GM19023 (cell line): ENCODE measurements around the gene ADAM23.

ENCODE experiments used
- ATAC-seq: cut with Tn5 transposase; IDR thresholded peaks from one replicate; pipeline ENCODE4 v1.9.1; 2021; ENCODE audit warnings: mild to moderate bottlenecking, moderate library complexity; ENCODE audit not compliant: unreplicated experiment

Gene ADAM23

DNA sequence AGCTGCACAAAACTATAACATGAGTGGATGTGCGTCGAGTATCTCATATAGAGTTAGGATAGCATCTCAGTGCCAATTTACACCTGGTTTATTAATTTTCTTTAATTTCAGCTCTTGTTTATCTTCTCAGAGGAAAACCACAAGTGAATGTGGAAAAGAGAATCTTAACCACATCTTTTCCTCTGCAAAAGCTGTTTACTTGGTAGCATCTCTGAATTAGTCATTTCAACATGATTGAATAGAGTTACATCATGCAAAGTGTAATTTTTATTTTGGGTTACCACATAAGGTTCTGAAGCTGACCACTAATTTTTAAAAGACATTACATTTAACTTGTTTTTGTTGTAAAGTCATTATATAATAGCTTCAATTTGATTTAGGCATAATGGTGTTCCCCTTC is 115.2 kb downstream of the ADAM23 start:
- ATAC-seq: no peak

DNA sequence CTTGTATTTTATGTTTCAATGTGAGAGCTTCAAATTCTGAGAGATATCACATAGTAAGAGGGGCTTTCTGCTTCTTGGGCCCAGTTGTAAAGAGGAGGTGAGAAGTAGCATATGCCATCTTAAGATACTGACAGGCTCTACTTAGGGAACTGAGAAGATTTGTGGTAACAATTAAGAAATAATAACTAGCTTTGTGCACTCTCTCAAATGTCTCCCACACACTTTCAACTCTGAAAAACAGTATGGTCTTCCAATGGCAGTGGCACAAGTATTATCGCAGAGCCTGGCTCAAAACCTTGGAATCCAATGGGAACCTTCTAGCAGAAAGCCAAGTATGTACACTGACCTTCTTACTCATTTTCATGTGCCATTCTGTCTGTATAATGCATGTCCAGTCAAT is 118.6 kb downstream of the ADAM23 start:
- ATAC-seq: no peak

DNA sequence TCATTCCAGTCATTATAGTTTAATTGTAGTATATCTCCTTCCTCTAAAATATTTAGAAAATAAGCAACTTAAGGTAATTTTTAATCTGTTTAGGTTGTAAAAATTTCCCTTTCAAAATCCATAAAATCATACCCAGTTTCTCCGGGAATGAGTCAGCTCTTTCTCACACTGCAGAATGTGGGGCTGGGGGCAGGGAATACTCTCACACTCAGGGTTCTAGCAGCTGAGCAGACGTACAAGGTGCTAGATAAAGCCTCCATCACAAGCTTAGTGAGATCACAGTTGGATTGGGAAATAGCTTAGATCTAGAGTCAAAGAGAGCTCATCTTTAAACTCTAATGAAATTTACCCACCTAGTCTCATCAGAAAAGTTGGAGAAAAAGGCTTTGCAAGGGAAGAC is 119.0 kb downstream of the ADAM23 start:
- ATAC-seq: no peak

DNA sequence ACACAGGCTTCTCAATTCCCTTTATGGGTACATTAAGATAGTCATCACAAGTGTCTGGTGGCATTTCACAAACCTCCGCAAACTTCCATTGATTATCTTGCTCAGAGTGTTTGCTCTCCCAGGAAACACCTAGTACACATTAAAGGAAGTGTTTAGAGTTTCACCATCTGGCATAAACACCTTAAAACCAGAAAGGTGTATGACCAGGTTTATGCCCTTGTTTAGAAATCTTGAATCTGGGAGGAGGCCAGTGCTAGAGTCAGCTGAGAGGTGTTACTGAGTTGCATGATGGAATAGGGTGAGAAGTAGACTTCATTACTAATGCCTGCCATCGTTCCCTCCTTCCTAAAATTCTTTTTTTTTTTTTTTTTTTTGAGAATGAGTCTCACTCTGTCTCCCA is 120.0 kb downstream of the ADAM23 start:
- ATAC-seq: no peak

DNA sequence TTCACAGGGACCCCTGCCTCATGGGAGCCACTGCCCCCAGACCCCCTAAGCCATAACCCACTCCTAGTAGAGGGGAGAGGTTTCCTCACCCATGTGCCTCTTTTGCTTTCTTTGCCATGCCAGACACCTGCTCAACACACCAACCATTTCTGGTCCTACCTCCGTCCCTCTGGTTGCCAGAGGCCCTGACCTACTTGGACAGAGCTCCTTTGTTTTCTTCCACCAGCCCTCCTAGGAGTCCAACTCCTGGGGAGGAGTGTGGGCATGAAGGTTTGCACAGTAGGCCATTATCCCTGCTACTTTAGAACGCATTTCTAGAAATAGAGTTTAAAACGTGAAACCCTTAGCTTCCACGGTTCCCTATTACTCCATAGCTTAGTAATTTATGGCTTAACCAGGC is 122.3 kb downstream of the ADAM23 start:
- ATAC-seq: no peak

DNA sequence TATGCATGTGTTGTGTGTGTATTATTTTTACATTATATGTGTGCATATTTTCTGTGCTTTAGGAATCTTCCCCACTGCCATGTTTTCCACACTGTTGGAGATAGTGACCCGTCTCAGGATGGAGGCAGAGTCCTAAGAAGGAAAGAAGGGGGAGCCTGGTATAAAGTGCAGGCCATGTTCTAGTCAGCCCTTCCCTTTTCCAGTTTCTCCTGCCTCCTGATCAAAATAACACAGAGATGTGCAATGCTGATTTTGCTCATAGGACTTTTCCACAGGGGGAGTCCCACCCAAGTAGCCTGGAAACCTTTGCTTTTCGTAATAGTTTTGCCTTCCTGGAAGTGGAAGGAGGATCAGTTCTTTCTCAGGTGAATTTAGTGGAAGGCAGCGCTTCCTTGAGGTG is 126.1 kb downstream of the ADAM23 start:
- no peak for ATAC-seq

DNA sequence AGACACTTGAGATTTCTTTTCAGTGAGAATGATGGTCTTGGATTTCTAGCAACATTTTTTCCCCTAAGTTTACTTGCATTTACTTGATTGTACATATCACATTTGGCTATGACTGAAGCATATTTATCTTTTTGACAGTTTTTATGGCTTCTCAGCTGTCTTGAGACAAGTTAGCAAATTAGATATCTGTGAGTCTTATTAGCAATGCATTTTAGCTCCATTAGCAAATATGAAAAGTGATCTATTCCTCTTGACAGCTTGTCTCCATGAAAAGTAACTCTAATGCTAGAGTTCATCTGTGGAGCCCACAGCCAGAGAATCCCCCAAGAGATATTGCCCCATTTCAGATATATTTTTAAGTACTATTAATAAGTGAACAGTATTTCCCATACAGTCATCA is 126.9 kb downstream of the ADAM23 start:
- ATAC-seq: no peak

DNA sequence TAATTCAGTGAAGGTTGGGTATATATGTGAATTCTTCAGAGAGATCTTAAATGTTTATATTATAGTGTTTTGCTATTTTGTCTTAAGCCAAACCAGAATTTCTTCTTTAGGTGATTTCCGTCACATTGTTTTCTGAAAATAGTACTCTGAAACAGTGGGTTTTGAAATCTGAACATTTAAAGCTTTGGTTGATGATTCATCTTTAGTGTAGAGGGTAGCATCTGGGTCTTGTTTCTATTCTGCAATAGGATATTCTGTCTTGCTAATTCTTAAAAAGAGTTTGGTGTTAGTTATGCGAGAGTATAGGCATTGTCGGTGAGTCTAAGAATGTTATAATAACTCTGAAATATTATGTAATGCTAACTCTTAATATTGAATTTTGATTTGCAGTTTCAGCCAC is 129.4 kb downstream of the ADAM23 start:
- ATAC-seq: no peak

DNA sequence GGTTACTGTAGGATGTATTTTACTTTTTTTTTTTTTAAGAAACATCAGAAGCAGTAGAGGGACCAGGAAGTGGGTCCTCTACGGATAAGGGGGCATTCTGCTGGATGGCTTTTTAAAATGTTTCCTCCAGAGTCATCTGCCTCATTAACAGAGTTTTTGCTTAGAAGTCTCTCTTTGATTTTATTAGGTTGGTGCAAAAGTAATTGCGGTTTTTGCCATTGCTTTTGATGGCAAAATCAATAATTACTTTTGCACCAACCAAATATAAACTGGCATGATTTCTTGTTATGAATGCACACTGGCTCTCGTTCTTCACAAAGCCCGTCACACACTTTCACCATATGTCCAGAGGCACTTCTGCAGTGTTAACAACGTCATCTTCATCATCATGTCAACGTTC is 130.5 kb downstream of the ADAM23 start:
- no peak for ATAC-seq

DNA sequence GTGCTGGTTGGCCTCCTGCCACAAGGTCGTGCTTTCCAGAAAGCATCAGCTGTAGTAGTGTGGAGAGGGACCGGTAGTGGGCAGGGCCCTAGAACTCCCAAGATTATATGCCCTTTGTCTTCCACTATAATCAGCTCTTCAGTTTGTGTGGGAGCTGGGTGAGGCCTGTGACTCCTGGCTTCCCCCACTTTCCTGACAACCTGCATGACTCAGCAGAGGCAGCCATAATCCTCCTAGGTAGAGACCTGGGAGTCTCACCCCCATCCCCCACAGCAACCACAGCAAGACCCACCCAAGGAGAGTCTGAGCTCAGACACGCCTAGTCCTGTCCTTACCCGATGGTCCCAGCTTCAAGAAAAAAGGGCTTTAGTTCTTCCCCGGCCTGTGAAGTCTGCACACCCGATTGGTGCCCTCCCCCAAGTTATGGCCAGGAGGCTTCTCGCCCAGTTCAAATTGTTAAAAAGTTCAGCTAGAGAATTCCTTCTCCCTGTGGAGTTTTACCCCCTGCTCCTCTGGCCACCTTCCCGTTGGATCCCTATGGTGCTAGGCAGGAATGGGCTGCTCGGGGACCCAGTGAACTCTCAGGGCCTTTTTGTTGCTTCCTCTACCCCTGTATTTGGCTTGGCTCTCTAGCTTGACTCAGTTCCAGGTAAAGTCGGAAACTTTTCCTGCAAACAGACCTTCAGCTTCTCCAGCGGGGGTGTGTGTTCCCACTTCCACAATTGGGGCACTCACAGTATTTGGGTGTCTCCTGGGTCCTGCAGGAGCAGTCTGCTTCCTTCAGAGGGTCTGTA is 141.2 kb downstream of the ADAM23 start:
- no peak for ATAC-seq

DNA sequence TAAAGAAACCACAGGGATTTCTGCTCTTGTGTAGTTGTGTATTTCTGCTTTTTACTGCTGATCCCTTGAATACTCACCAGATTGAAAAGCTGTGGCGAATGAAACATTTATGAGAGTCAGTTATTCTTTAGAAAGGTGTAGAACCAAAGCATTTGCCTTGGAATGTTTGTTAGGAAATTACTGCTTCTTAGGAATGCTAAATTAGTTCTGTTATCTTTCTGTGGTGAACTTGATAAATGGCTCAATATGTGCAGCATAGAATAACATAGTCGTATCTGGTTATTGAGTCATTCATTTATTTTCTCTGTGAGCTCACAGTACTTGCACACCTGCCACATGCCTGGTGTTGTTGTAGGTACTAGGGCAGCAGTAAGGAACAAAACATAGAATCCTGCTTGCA is 142.0 kb downstream of the ADAM23 start:
- no peak for ATAC-seq

DNA sequence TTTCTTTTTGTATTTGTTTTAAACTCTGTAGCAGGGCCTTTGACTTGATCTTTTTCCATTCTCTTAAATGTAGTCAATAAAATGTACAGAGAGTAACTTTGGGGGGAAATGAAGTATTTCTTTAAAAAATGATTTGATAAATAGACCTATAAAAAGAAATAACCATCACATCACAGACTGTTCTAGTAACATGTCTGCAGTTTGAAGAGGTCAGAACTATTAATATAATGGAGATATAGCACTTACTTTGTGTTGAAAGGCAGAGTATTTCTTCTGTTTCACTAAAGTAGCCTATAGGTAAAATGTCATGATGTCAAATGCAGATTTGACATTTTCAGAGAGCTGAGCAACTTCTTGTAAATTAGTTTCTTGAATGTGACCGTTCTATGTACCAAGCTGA is 143.3 kb downstream of the ADAM23 start:
- ATAC-seq: no peak

DNA sequence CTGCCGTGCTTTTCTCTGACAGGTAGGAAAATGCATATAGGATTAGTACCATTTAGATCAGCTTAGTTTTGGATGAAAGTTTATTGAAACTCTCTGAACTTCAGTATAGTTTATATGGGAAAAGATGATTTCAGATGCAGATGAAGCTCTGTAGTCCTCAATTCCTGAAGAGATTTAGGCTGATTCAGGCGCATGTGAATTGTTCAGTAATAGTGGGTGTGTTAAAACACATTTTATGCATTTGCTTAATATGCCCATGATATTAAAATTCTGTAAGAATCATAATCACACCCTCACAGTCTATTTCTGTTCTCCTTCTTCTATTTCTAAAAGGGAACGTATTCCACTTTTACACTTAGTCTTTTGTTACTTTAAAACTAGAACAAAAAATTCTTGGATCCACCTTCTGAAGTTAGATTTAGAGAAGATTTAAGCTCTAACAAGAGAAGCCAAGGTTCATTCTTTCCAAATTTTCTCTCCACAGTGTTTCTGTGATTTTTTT is 154.4 kb downstream of the ADAM23 start:
- no peak for ATAC-seq

DNA sequence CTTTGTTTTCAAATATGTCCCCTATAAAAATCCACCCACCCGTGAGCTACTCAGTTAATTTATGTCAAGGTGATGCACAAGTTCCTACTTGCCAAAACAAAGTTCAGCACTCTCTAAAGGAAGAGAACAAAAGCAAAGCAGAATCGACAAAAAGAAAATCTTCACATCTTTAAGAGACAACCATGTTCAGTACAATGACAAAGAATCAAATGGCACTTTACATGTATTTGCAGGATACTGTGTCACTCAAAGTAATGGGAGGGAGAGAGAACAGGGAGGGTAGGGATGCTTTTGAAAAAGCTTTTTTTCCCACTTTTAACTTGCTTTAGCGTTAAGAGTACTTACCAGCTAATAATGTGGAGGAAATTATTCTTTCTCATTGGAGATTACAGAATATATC is 159.9 kb downstream of the ADAM23 start:
- no peak for ATAC-seq

DNA sequence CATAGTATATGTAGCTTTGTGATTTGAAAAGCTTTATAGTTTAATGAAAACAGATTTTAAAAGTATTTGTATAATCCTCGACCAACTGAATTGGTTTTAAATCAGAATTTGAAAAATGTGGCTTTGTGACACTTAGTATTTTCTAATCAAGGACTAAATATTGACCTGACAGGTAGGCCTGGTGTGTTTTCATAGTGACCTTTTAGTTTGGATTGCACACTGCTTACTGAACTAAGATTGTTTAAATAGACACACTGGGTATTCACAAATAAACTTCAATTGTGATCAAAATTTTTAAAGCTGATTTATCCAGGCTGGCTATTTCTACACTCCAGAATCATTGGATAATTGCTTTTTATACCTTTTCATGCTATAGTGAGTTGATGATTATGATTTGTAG is 167.1 kb downstream of the ADAM23 start:
- ATAC-seq: no peak

DNA sequence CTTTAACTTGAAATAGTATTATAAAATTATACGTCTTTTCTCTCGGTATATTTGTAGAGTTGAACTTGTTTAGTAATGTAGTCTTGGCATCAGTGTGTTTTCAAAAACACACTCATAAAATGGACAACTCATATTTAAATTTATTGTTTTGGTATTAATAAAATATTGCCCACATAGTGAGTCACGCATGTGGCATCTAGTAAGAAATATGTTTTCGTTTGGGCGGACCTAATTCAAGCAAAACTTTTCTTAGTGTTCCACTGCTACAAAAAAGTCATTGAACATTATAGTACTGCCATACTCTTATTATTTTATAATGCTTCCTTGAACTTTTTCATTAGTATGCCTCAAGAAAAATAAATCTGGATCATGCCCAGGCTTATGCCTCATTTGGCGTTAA is 167.9 kb downstream of the ADAM23 start:
- ATAC-seq: no peak

DNA sequence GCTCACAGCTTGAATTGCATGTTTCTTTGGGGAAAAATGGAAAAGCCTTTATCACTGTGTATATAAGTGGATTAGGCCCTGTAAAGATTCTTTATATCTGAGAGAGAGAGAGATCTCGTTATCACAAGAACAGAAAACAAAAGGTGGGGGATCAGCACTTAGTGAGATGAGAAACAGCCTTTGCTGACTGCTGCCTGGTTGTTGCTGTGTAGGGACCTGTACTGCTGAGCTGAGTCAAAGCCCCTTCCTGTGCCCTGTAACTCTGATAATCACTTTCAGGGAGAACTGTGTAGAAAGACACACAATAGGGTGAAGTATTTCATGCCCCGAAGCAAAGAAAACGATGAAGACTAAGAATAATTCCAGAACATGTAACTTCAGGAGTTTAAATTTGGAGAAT is 168.4 kb downstream of the ADAM23 start:
- ATAC-seq: no peak

DNA sequence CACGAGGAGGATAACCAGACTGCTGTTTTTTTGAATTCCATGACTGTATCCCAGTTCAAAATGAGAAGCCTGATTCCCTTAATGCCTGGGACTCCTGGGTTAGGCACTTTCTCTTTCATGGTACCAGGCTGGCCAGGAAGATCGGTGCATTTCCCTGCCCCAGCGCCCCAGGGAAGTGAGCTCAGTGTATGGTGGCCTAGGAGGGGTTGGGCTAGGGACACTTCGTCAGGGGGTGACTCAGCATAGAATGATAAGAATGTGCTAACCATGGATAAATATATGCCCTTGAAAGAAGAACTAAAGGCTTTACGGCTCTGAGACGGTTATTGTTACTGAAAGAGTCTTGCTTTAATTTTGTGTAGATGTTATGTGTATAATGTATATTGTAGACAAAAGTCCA is 171.5 kb downstream of the ADAM23 start:
- ATAC-seq: no peak

DNA sequence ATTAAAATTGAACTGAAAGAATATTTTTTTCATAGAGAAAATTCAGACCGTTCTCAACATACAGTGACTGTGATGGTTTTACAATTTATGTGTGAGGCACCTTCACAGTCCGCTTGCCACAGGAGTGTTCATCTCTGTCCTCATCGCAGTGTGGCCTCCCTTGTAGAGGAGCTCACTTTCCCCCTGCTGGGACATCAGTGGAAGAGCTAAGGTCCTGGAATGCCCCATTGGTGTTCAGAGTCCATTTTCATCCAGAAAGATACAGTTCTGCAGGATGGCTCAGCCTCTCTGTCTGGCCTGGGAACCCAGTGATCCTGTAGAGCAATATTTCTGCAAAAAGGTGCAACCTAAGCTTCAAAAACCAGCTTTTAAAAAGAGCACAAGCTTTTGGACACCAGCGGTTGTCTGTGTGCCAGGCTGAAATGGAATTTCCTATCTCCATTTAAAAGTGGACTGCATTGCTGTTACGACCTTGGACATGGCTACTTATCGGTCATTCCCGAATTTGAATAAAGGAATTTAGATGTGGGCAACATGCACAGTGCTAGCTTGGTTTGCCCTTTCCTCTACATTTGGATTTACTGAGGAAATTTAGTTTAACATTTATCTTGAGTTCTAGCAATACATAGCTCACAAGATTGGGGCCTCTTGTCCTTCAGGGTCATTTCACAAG is 172.2 kb downstream of the ADAM23 start:
- ATAC-seq: no peak

DNA sequence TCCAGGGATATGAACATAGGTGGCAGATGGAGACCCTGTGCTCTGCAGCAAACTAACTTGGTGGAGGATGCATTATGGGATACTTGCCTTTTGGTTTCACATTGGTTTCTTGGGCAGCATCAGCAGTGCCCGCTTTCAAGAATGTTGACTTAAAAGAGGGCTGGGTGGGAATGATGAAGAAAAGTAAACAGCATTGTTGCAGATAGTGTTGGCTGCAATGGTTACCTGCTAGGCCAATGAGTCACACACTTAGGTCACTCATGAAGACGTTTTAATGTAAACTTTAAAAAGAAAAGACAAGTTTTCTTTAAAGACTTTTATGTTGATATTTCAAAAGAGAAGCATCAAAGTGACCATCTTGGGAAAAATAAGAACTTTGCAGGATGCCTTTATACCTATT is 172.8 kb downstream of the ADAM23 start:
- ATAC-seq: no peak

DNA sequence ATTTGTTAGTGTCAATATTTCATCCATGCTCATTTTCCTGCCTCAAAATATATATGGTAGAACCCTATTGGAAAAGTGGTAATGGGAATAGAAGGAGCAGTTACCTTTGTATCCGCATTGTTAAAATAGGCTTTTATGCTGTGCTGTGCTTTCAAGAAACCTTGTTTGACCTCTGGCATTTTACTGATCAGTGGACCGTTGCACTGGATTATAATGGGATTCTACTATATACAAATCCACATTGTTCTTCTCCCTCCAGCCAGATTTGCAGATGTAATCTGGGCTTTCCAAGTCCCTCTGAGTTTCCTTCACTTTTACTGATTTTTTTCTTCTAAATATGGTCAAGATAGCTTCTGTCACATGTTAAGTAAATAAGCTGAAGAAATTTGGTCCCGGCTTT is 175.7 kb downstream of the ADAM23 start:
- no peak for ATAC-seq

DNA sequence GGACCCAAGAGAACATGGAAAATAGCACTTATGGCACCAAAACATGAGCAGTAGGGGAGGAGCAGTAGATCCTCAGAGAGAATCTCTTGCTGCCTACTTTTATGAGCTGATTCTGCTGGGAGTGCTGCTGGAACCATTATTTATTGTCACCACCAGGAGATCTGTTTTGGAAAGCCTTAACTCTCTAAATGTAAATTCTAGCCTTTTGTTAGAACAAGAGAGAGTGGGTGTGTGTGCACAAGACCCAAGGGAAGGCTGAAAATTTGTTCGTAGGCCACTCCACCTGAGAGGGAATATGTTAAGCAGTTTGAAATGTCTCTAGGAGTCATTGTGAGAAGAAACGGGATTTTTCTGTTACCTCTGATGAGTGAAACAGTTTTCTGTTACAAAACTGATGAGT is 182.8 kb downstream of the ADAM23 start:
- ATAC-seq: no peak

DNA sequence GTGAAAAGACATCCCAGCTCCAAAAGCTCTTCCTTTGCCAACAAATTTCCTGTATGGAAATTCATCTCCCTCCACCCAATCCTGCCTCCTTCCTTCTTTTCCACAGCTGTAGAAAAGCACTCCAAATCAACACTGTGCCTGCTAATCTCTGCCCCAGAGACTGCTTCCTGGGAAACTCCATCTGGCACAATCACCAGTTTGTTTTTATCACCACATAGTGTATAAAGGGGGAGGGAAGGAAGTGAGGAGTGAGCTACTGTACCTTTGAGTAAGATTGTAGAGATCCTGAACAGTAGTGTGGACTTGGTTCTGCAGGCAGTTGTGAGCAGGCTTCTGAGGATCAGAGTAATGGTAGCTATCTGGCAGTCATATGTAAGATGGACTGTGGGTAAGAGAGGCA is 184.3 kb downstream of the ADAM23 start:
- no peak for ATAC-seq
